ENCODE results near the gene CEP170.

CEP170 gene

GRCh38 chr1:243293941-243294722, 39.1 kb upstream of the CEP170 start:
- Histone ChIP-seq H3K79me2 (ENCODE audit: insufficient read depth, low read depth) (no peaks in the 10 kb centered on the region), H3K27me3 (ENCODE audit: insufficient read depth, low read depth) (no peaks in the 10 kb centered on the region), H3K4me2 (no peak overlapping the region), H4K20me1 (ENCODE audit: insufficient read depth) (no peaks in the 10 kb centered on the region), H3K4me1 (ENCODE audit: low read depth, poor library complexity, severe bottlenecking) (no peaks in the 10 kb centered on the region), H3K9ac (no peak overlapping the region), H3K27ac (no peak overlapping the region), H3K36me3 (ENCODE audit: insufficient read depth) (no peaks in the 10 kb centered on the region), H2AFZ (ENCODE audit: low read depth) (no peak overlapping the region), H3K4me3 (IDR thresholded peaks at IDR 0.05; ENCODE audit: insufficient read depth, low read depth, low read length) (no peak overlapping the region)
- TF ChIP-seq, protein P1, sequence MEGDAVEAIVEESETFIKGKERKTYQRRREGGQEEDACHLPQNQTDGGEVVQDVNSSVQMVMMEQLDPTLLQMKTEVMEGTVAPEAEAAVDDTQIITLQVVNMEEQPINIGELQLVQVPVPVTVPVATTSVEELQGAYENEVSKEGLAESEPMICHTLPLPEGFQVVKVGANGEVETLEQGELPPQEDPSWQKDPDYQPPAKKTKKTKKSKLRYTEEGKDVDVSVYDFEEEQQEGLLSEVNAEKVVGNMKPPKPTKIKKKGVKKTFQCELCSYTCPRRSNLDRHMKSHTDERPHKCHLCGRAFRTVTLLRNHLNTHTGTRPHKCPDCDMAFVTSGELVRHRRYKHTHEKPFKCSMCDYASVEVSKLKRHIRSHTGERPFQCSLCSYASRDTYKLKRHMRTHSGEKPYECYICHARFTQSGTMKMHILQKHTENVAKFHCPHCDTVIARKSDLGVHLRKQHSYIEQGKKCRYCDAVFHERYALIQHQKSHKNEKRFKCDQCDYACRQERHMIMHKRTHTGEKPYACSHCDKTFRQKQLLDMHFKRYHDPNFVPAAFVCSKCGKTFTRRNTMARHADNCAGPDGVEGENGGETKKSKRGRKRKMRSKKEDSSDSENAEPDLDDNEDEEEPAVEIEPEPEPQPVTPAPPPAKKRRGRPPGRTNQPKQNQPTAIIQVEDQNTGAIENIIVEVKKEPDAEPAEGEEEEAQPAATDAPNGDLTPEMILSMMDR (conservative IDR thresholded peaks at IDR 0.05; ENCODE audit: low read depth, low read length) = no peak

GRCh38 chr1:243292117-243292516, 37.0 kb upstream of the CEP170 start:
- Histone ChIP-seq H3K4me1 (ENCODE audit: low read depth, poor library complexity, severe bottlenecking) (no peaks in the 10 kb centered on the region), H3K27ac (no peak overlapping the region), H3K36me3 (ENCODE audit: insufficient read depth) (no peaks in the 10 kb centered on the region), H3K79me2 (ENCODE audit: insufficient read depth, low read depth) (no peaks in the 10 kb centered on the region), H3K4me2 (no peak overlapping the region), H3K9ac (no peak overlapping the region), H4K20me1 (ENCODE audit: insufficient read depth) (no peaks in the 10 kb centered on the region), H3K27me3 (ENCODE audit: insufficient read depth, low read depth) (no peaks in the 10 kb centered on the region), H3K4me3 (IDR thresholded peaks at IDR 0.05; ENCODE audit: insufficient read depth, low read depth, low read length) (no peak overlapping the region), H2AFZ (ENCODE audit: low read depth) (no peak overlapping the region)
- TF ChIP-seq, protein P1 (conservative IDR thresholded peaks at IDR 0.05; ENCODE audit: low read depth, low read length) = no peak

DNA sequence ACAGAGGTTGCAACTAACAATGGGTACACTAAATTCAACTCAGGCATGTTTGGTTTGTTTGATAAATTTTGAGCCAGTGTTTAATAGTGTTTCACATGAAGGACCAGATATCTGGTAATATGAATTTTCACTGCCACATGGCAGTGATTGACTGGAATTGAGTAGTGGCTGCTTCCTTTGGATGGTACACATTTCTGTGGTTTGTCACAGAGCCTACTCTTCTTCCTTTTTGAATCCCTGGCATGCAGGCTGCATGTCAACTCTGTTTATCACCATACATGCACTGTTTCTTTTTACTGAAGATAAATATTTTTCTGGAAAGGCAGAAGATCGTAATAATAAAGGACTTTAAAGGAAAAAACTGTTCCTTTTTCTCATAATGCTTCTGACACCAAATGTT, 36.2 kb upstream of the CEP170 start:
- no peaks in the 10 kb centered on the region for H3K27me3 ChIP-seq (ENCODE audit: insufficient read depth, low read depth)
- H3K79me2 ChIP-seq (ENCODE audit: insufficient read depth, low read depth) = no peaks in the 10 kb centered on the region
- H4K20me1 ChIP-seq (ENCODE audit: insufficient read depth) = no peaks in the 10 kb centered on the region
- no peak overlapping the region for H2AFZ ChIP-seq (ENCODE audit: low read depth)
- H3K9ac ChIP-seq = no peak overlapping the region
- no peak overlapping the region for H3K4me3 ChIP-seq (IDR thresholded peaks at IDR 0.05; ENCODE audit: insufficient read depth, low read depth, low read length)
- H3K4me1 ChIP-seq (ENCODE audit: low read depth, poor library complexity, severe bottlenecking) = no peaks in the 10 kb centered on the region
- no peak overlapping the region for H3K27ac ChIP-seq
- H3K4me2 ChIP-seq = no peak overlapping the region
- no peaks in the 10 kb centered on the region for H3K36me3 ChIP-seq (ENCODE audit: insufficient read depth)
- TF ChIP-seq, protein P1 (conservative IDR thresholded peaks at IDR 0.05; ENCODE audit: low read depth, low read length) = no peak

GRCh38 chr1:243288062-243288461, 33.0 kb upstream of the CEP170 start:
- no peaks in the 10 kb centered on the region for H4K20me1 ChIP-seq (ENCODE audit: insufficient read depth)
- H3K27ac ChIP-seq = no peak overlapping the region
- H3K4me1 ChIP-seq (ENCODE audit: low read depth, poor library complexity, severe bottlenecking) = no peaks in the 10 kb centered on the region
- no peaks in the 10 kb centered on the region for H3K79me2 ChIP-seq (ENCODE audit: insufficient read depth, low read depth)
- no peaks in the 10 kb centered on the region for H3K27me3 ChIP-seq (ENCODE audit: insufficient read depth, low read depth)
- H3K4me3 ChIP-seq (IDR thresholded peaks at IDR 0.05; ENCODE audit: insufficient read depth, low read depth, low read length) = no peak overlapping the region
- H3K36me3 ChIP-seq (ENCODE audit: insufficient read depth) = no peaks in the 10 kb centered on the region
- TF ChIP-seq, protein P1 (conservative IDR thresholded peaks at IDR 0.05; ENCODE audit: low read depth, low read length) = no peak
- no peak overlapping the region for H2AFZ ChIP-seq (ENCODE audit: low read depth)
- no peak overlapping the region for H3K4me2 ChIP-seq
- no peak overlapping the region for H3K9ac ChIP-seq
